ENCODE results near the gene ACKR1. TPM values are rescaled to one million over a fixed set of nuclear protein-coding genes. Genes with fewer than 3 reads are reported as not detected.

ACKR1 gene
- 0.57 and 0.67 TPM in 2 replicates for total RNA-seq
- long read RNA-seq = 0 reads

GRCh38 chr1:159204161-159205141 lies at the start of gene ACKR1:
Gene ACKR1 (plus strand): TSS chr1:159204875. CDS start chr1:159204960, 85 bp downstream.
- Mint-ChIP-seq H3K4me3 (ENCODE audit: low read depth) (no peak within 1 kb of the TSS), H3K4me1 (ENCODE audit: low read depth) (peaks cover 13% of the 10 kb centered on the region), H3K27me3 (peaks cover 50% of the 10 kb centered on the region), H3K9me3 (ENCODE audit: low read depth) (no peaks in the 10 kb centered on the region), H3K36me3 (ENCODE audit: insufficient read depth) (no peaks in the 10 kb centered on the region), H3K27ac (no peak within 1 kb of the TSS)
- TF ChIP-seq CTCF (IDR thresholded peaks at IDR 0.05; ENCODE audit: unreplicated experiment) = no peak
- no peak for DNase-seq (ENCODE audit: low spot score, unreplicated experiment)

- peak; percentile 63 for DNase-seq (ENCODE audit: low spot score, unreplicated experiment)
- Mint-ChIP-seq H3K36me3 (ENCODE audit: insufficient read depth) (peaks cover 6% of the 10 kb centered on the region), H3K9me3 (ENCODE audit: low read depth) (peaks cover 5% of the 10 kb centered on the region), H3K27ac (no peak overlapping the region), H3K4me3 (ENCODE audit: low read depth) (no peak overlapping the region), H3K27me3 (no peaks in the 10 kb centered on the region), H3K4me1 (ENCODE audit: low read depth) (peaks cover 17% of the 10 kb centered on the region)
- TF ChIP-seq CTCF (IDR thresholded peaks at IDR 0.05; ENCODE audit: unreplicated experiment) = peak; percentile 98
These were observed 43.5 kb upstream of the ACKR1 start for GRCh38 chr1:159161001-159161718.

GRCh38 chr1:159161719-159162026 lies 43.0 kb upstream of the ACKR1 start:
- H3K27me3 Mint-ChIP-seq = no peaks in the 10 kb centered on the region
- peaks cover 5% of the 10 kb centered on the region for H3K9me3 Mint-ChIP-seq (ENCODE audit: low read depth)
- H3K4me3 Mint-ChIP-seq (ENCODE audit: low read depth) = no peak overlapping the region
- H3K27ac Mint-ChIP-seq = no peak overlapping the region
- DNase-seq (ENCODE audit: low spot score, unreplicated experiment) = no peak
- H3K4me1 Mint-ChIP-seq (ENCODE audit: low read depth) = peaks cover 17% of the 10 kb centered on the region
- TF ChIP-seq CTCF (IDR thresholded peaks at IDR 0.05; ENCODE audit: unreplicated experiment) = no peak
- H3K36me3 Mint-ChIP-seq (ENCODE audit: insufficient read depth) = peaks cover 6% of the 10 kb centered on the region

- H3K4me3 Mint-ChIP-seq (ENCODE audit: low read depth) = no peak overlapping the region
- no peak overlapping the region for H3K27ac Mint-ChIP-seq
- H3K4me1 Mint-ChIP-seq (ENCODE audit: low read depth) = peaks cover 17% of the 10 kb centered on the region
- peaks cover 1% of the 10 kb centered on the region for H3K36me3 Mint-ChIP-seq (ENCODE audit: insufficient read depth)
- H3K9me3 Mint-ChIP-seq (ENCODE audit: low read depth) = no peaks in the 10 kb centered on the region
- TF ChIP-seq CTCF (IDR thresholded peaks at IDR 0.05; ENCODE audit: unreplicated experiment) = no peak
- no peak for DNase-seq (ENCODE audit: low spot score, unreplicated experiment)
- no peaks in the 10 kb centered on the region for H3K27me3 Mint-ChIP-seq
These were observed 42.0 kb upstream of the ACKR1 start for GRCh38 chr1:159162516-159163265.
